ENCODE results near the gene ENO1.
"Not testable (repeated sequence)": the region's sequence is repeated elsewhere in the genome, so short reads cannot be mapped to it uniquely, and the experiment has no call there.

The ENO1 gene

DNA sequence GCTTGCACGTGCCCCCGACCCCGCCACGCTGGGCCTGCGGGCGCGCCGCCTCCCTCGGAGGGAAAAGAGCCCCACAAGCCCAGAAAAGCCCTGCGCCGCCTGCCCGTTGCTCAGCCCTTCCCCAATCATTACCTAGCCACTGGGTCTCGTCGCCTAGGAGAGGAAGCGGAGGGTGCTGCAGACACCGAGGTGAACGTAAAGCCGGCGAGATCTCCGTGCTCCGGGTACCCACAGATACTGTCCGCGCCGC lies at the start of gene ENO1:
TSS of gene ENO1 (minus strand) at position 239 of the 250 bp plus-strand sequence. CDS start 3,778 bp downstream, outside the sequence.
- no peak for DNase-seq (ENCODE audit: low read depth, low spot score)

DNA sequence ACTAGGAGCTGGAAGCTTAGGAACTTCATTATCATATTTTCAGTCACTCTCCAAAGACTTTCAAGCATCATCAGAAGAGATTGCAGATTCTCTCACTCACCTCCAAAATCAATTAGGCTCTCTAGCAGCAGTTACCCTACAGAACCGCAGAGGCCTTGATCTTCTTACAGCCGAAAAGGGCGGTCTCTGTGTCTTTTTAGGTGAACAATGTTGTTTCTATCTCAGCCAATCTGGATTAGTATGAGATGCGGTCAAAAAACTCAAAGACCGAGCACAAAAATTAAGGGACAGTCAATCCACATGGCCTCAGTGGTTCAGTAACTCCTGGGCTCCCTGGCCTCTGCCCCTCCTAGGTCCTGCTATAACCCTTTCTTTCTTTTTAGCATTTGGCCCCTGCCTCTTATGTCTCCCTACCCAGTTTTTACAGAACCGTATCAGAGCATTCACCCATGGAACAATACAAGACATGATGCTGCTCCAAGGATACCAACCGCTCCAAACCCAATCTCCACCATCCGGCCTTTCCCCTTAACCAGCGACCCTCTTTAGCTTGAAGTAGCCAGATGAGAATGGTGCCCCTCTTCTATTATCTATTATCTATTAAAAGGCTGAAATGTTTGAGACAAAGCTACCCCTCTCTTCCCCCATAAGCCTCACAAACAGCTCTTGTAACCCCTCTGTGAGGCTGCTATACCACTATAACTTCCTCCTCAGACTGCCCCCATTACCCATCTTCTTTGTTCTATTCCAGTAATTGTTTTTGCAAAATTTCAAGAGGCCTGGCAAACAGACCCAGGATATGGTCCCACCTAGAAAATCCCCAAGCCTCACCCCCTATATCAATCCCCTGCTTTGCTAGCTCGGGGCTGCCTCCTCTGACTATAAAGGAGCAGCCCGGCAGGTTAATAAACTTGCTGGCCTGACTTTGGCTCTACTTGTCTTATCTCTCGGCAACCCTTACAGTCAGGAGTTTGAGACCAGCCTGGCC lies 48.5 kb upstream of the ENO1 start:
- DNase-seq (ENCODE audit: low read depth, low spot score), result no peak

DNA sequence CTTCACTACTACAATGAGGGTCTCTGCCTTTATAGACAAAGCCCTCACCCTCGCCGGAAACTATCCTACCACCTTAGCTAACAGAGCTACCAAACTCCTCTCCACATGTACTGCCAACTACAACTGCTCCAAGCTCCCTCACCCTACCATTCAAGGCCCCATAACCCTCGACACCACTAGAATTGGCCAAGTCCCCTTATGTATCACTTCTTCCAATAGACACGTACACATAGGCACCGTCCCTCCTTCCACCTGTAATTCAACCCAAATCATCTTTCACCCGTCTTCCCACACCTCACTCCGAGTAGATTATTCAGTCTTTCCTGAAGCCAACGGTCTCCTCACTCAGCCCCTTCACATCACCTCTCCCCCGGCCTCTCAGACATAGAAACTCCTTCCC lies 47.5 kb upstream of the ENO1 start:
- no peak for DNase-seq (ENCODE audit: low read depth, low spot score)

DNA sequence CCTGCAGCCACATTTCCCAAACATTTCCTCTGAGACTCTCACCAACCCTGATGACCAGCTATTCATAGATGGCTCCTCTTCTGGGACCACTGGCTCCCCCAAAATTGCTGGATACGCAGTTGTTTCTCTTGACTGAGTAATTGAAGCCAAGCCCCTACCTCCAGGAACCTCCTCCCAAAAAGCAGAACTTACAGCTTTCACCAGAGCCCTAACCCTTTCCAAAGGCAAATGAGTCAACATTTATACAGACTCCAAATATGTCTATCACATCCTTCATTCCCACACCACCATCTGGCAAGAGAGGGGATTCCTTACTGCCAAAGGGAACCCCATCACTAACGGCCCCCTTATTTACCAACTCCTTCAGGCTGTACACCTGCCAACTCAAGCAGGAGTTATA lies 46.9 kb upstream of the ENO1 start:
- no peak for DNase-seq (ENCODE audit: low read depth, low spot score)

DNA sequence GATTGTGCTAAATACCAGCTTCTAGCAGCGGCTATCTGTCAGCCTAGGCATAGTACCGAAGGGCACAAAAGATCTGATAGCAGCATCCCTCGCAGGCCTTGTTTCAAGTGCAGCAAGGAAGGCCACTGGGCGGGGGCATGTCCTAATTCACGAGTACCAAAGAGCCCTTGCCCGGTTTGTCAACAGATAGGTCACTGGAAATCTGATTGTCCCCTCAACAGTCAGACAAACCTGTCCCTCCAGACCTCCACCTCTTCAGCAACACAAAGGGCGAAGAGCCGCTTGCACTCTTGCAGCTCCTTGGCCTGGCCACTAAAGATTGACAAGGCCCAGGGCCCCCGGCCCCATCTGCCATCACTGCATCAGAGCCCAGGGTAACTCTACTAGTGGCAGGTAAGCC lies 44.5 kb upstream of the ENO1 start:
- DNase-seq (ENCODE audit: low read depth, low spot score), result no peak

DNA sequence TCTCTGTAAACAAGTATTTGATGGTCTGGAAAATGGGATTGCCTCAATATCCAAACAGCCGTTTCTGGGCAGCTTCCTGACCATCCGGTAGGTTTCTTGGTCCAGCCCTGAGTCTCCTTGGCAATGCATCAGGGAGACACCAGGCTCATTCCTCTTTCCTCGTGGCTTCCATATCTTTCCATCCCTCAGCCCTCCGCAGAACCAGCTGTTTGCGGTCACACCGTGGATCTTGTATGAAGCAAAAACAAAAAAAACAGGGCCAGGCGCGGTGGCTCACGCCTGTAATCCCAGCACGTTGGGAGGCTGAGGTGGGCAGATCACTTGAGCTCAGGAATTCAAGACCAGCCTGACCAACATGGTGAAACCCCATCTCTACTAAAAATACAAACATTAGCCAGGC lies 39.0 kb upstream of the ENO1 start:
- not testable (repeated sequence) for DNase-seq (ENCODE audit: low read depth, low spot score)

DNA sequence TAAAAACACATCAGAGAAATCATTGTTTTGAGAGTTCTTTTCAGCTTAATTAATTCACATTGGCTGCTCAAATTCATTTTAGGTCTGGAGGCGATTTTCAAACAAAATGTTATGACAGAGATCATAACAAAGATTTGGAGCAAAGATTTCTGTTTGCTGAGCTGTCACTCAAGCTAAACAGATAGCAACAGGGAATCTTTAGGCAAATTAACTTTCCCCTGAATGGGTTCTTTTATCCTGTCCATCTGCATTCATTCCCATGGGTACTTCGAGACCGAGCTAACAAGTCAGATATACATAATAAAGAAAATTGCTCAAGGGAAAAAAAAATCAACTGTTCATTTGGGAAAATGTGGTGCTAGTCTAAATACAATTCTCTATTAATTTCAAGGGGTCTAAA lies 37.0 kb upstream of the ENO1 start:
- no peak for DNase-seq (ENCODE audit: low read depth, low spot score)

DNA sequence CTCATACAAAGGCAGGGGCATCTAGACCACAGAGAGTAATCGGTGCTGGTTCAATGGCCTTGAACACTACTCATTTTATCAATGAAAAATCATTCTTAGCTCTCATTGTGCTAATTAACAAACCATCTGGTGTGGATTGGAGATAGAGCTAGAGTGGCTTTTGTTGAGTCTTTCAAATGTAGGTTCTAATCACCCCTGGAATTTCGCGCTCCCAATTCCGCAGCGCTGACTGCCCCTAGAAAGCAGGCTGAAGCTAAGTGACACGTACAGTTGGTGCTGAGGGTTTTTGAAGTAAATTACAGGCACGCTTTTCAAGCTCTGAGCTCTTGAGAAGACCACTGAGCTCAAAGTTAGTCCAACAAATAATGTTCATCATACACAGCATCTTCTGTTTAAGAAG lies 36.0 kb upstream of the ENO1 start:
- DNase-seq (ENCODE audit: low read depth, low spot score), result no peak

DNA sequence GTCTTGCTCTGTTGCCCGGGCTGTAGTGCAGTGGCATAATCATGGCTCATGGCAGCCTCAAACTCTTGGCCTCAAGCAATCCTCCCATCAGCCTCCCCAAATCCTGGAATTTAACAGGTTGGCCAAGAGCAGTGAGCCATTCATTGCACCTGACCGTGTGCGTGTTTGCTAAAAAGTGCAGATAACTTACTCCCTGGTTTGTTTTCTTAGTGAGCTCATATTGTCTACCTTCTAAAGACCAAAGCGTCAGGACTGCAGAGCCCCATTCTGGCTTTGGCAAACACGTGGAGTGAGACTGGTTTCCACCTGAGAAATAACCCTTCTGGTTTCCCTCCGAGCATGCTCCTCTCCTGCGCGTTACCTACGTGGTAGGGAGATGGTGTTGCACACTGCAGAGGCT lies 35.0 kb upstream of the ENO1 start:
- no peak for DNase-seq (ENCODE audit: low read depth, low spot score)

DNA sequence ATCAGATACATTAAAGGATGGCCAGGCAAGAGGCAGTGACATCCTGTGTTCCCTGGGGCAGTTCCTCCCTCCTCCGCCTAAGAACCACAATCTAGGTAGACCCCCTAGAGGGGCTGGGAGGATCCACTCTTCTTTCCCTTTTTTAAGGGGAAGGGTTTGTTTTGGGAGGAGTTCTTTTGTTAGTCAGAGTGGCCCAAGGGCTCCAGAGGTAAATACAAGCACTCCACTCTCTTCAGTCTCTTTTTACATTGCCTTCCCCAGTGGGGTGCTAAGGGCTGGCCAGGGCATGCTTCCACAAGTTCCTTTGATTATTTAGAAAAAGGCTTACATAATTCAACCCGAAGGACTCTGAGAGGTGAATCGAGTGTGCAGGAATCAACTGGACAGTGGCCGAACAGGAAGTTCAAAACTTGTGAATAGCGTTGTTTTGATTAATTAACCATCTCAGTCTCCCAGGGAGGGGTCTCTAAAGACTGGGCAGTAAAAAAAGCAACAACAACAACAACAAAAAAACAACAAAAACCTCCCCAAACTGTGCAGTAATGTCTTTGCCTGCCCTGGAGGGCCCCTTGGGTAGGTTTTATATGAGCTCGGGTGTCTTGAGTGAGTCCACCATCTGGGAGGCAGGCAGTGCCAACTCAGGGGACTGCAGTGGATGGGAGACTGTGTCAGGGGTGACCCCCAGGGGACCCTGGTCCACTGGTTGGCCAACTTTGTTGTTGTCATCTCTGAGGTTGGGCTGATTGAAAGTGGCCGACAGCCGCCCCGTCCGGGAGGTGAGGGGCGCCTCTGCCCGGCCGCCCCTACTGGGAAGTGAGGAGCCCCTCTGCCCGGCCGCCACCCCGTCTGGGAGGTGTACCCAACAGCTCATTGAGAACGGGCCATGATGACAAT lies 33.2 kb upstream of the ENO1 start:
- DNase-seq (ENCODE audit: low read depth, low spot score), result no peak

DNA sequence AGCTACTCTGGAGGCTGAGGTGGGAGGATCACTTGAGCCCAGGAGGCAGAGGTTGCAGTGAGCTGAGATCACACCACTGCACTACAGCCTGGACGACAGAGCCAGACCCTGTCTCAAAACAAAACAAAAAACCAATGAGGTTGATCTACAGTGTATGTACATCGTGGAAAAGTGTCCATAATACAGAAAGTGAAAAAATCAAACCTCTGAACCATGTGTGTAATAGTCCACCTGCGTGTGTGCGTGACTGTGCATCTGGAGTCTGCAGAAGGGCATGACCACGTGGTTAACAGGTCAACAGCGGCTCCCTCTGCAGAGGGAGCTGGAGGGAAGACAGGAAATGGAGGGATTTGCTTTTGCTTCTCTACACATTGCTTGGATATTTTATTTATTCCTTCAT lies 32.4 kb upstream of the ENO1 start:
- no peak for DNase-seq (ENCODE audit: low read depth, low spot score)

DNA sequence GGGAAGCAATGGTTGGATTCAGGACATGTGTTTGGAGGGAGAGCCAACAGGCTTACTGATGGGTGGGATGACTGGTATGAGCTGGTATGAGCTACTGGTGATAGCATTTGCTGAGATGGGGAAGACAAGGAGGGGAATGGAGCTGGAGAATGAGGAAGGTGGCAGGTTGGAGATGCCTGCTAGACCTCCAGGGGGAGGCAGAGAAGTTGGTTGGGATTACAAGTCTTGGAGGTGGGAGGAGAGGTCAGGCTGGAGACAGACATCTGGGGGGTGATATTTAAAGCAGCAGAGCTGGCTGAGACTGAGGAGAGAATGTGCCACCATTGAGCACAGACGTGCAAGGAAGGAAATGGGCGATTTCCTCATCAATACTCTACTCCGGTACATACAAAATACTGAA lies 31.8 kb upstream of the ENO1 start:
- DNase-seq (ENCODE audit: low read depth, low spot score), result no peak

DNA sequence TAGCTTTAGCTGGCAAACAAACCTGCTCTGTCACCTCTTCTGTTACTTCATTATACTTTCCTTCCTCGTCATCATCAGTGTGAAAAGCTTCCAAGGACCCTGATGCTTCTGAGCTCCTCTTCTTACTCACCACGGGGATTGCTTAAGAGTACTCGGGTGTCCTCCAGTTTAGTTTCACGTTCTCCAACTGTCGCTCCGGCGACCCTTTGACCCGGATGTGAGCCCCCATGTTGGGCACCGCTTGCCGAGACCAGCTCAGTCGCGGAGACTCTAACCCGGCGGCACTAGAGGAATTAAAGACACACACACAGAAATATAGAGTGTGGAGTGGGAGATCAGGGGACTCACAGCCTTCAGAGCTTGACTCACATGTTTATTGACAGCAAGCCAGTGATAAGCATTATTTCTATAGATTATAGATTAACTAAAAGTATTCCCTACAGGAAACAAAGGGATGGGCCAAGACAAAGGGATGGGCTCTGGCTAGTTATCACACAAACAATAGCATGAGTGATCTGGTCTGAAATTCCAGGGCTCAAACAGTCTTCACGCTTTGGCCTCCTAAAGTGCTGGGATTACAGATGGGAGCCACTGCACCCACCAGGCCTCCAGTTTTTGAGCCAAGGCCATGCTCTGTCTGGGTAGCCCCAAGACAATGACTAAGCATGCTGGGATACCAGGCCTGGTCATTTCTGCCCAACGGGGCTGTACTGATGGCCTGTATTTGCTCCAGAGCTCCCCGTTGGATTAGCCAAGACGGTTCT lies 30.1 kb upstream of the ENO1 start:
- no peak for DNase-seq (ENCODE audit: low read depth, low spot score)

DNA sequence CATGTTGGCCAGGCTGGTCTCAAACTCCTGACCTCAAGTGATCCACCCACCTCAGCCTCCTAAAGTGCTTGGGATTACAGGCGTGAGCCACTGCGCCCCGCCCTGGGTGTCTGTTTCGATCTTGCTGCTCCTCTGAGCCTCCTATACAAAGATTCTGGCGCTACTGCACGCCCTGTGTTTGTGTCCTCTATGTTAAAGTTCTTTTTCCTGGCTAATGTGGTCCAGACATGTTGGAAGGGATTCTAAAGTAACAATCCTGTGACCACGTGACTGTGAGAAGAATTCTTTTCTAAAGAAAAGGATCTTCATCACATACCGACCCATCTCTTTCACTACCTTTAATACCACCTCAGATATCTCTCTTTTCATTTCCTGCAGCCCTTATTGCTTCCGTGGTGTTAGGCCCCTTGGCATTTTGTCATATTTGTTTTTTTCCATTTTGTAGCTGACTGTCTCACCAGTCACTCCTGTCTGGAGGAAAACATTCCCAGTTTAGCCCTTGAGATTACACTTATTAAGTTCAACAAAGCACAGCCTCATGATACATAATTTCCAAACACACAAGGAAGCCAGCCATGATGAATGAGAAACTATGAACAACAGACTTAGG lies 27.2 kb upstream of the ENO1 start:
- DNase-seq (ENCODE audit: low read depth, low spot score), result no peak

DNA sequence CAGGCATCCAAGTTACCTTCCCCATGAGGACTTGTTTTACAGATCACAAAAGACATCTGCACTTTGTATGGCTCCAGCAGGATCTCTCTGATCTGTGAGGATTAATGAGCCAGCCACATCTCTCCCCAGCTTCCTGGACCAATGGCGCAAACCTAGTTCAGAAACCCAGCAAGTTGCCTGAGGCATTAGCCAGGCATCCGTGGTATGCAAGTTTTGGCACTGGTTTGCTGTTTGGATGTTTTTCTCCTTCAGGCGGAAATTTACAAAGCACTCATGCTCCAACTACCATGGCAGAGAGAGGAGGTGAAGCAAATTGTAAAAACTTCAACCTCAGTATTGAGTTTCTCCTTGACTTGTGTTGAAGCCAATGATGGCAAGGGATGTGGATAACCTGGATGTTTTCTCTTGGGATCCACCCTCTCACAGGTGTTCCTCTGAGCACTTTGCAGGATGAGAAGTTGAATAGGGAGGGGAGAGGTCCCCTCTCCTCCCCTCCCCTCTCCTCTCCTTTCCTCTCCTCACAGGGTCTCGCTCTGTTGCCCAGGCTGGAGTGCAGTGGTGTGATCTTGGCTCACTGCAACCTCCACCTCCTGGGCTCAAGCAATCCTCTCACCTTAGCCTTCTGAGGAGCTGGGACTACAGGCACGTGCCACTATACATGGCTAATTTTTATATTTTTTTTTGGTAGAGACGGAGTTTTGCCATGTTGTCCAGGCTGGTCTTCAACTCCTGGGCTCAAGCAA lies 25.6 kb upstream of the ENO1 start:
- no peak for DNase-seq (ENCODE audit: low read depth, low spot score)

DNA sequence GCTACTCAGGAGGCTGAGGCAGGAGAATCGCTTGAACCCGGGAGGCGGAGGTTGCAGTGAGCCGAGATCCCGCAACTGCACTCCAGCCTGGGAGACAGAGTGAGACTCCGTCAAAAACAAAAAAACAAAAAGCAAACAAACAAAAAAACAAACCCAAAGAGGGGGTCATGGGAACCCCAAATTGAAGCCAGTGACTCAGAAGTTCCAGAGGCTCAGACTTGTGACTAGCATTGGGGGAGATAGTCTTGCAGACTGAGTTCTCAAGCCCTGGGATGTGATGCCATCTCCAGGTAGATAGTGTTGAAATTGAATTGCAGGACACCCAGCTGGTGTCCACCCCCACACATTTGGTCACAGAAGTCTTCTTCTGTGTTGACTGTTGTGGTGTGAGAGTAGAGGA lies 24.9 kb upstream of the ENO1 start:
- no peak for DNase-seq (ENCODE audit: low read depth, low spot score)

DNA sequence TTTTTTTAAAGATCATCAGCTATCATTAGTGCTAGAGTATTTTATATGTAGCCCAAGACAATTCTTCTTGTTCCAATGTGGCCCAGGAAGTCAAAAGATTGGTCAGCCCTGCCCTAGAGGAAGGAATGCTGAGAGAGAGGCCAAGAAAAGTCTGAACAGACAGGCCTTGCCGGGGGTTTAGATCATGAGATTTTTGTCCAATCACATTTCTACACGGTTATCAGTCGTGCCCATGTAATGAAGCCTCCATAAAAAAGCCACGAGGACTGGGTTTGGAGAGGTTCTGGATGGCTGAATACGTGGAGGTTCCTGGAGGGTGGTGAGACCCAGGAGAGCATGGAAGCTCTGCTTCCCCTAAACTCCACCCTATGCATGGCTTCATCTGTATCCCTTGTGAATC lies 24.3 kb upstream of the ENO1 start:
- DNase-seq (ENCODE audit: low read depth, low spot score), result no peak

DNA sequence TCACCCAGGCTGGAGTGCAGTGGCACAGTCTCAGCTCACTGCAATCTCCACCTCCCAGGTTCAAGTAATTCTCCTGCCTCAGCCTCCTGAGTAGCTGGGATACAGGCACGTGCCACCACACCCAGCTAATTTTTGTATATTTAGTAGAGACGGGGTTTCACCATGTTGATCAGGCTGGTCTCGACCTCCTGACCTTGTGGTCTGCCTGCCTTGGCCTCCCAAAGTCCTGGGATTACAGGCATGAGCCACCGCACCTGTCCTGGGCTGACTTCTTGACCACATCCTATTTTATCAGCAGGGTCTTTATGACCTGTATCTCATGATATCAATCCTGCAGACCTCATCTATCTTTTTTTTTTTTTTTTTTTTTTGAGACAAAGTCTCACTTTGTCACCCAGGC lies 22.2 kb upstream of the ENO1 start:
- not testable (repeated sequence) for DNase-seq (ENCODE audit: low read depth, low spot score)

DNA sequence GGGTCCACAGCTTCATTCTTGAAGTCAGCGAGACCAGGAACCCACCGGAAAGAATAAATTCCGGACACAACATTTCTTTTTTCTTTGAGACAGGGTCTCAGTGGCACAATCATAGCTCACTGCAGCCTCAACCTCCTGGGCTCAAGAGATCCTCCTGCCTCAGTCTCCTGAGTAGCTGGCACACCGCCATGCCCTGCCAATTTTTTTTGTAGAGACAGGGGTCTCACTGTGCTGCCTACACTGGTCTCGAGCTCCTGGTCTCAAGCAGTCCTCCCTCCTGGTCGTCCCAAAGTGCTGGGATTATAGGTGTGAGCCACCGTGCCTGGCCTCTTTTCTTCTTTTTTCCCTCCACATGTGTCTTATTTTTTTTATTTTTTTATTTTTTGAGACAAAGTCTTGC lies 20.6 kb upstream of the ENO1 start:
- no peak for DNase-seq (ENCODE audit: low read depth, low spot score)

DNA sequence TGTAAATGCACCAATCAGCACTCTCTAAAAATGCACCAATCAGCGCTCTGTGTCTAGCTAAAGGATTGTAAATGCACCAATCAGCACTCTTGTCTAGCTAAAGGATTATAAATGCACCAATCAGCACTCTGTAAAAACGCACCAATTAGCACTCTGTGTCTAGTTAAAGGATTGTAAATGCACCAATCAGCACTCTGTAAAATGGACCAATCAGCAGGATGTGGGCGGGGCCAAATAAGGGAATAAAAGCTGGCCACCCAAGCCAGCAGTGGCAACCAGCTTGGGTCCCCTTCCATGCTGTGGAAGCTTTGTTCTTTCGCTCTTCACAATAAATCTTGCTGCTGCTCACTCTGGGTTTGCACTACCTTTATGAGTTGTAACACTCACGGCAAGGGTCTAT lies 19.9 kb upstream of the ENO1 start:
- not testable (repeated sequence) for DNase-seq (ENCODE audit: low read depth, low spot score)

DNA sequence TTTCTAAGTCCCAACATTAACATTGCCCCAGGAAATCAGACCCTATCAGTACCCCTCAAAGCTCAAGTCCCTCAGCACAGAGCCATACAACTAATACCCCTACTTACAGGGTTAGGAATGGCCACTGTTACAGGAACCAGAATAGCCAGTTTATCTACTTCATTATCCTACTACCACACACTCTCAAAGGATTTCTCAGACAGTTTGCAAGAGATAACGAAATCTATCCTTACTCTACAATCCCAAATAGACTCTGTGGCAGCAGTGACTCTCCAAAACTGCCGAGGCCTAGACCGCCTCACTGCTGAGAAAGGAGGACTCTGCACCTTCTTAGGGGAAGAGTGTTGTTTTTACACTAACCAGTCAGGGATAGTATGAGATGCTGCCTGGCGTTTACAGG lies 19.0 kb upstream of the ENO1 start:
- DNase-seq (ENCODE audit: low read depth, low spot score), result not testable (repeated sequence)
